HG03439 (cell line): ENCODE data around the gene OR1K1.
"Not testable (repeated sequence)": the region's sequence is repeated elsewhere in the genome, so short reads cannot be mapped to it uniquely, and the experiment has no call there.

Experiments used
- ATAC-seq: cut with Tn5 transposase; IDR thresholded peaks from one replicate; pipeline ENCODE4 v1.9.1; 2021; ENCODE audit warnings: mild to moderate bottlenecking, moderate library complexity; ENCODE audit not compliant: unreplicated experiment

Gene OR1K1

DNA sequence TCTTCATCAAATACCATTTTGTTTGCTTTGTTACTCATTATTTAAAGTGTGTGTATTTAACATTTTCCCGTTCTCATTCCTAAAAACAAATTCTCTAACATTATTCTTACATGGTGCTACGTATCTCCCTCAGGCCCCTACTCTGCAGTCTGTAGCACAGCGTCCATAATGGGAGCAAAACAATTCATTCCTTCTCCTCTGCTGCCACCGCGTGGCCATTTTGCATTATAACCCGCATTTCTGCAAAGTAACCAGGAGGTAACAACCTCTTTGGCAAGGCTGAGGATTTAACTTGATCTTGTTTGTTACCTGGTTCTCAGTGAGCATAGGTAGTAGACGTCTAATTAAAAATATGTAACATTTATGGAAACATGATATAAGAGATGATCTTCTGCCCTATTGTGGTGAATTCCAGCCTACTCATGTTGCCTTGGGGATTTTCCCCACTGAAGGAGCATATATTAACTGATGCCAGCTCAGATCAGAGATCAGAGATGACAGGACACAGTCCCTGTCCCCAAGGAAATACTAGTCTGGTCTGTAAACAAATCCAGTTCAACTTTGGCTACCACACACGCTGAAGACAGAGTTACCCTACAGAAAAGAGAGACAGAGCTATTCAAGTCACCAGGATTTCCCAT lies 10.5 kb downstream of the OR1K1 start:
- ATAC-seq: peak; percentile 84

- ATAC-seq: no peak
Measured at GRCh38 chr9:122812736-122813135, 12.8 kb downstream of the OR1K1 start.

DNA sequence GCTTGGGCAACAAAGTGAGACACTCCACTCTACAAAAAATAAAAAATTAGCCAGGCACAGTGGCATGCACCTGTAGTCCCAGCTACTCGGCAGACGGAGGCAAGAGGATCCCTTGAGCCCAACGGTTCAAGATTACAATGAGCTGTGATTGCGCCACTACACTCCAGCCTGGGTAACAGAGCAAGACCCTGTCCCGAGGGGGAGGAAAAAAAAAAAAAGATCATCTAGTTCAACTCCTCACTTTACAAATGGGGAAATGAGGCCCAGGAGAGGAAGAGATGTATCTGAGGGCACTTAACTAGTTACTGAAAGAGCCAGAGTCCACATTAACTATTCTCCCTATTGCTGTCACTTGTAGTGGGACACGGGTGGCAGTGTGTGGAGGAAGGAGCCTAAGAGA lies 14.6 kb downstream of the OR1K1 start:
- ATAC-seq: no peak

DNA sequence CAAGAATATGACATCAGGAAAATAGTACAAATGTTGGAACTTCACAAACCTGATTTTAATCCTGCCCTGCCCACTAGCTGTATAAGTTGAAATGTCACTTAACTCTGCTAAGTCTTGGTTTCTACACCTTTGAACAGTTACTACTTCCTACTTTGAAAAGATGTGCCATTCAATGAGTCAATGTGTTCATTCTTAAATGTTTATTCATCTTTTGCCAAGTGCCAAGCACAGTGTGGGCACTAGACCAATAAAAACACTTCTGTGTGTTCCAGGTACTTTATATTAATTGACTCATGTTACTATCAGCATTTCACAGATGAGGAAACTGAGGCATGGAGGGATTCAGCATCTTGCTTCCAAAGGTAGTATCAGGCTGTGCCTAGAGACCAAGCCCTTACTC lies 15.6 kb downstream of the OR1K1 start:
- no peak for ATAC-seq

DNA sequence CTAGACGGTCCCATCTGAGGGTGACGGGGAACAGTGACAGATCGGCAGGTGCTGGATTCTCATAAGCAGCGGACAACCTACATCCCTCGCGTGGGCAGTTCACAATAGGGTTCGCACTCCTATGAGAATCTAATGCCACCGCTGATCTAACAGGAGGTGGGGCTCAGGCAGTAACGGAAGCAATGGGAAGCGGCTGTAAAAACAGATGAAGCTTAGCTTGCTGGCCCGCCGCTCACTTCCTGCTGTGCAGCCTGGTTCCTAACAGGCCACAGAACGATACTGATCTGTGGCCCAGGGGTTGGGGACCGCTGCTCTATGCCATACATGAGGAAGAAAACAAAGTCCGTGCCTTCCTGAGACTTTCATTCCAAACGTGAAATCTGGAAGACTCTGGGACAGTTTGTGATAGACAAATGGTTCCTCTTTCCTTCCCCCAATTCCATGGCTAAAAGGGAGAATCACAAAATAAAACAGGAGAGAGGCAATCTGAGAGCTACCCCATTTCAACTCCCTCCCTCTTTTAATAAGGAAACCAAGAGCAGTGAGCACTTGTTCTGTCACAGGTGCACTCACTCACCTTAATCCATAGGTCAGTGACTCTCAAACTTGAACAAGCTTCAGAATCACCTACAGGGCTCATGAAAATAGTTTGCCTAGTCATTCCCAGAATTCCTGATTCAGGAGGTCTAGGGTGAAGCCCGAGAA lies 16.4 kb downstream of the OR1K1 start:
- no peak for ATAC-seq

DNA sequence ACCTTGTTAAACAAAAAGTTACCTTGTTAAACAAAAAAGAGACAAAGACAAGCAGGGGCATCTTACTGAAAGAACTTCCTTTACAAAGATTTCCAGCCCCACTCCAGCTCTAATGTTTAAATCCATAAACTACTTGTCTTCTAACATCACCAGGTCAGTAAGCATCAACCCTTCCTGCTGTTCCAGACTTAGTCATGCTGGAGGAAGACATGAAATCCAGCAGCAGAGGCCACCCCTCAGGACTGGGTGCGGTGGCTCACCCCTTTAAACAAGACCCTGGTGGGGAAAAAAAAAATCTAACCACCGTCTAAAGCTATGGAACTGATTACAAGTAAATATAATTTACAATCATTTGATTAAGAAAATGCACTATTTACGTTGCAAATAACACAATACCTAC lies 19.4 kb downstream of the OR1K1 start:
- ATAC-seq: no peak

DNA sequence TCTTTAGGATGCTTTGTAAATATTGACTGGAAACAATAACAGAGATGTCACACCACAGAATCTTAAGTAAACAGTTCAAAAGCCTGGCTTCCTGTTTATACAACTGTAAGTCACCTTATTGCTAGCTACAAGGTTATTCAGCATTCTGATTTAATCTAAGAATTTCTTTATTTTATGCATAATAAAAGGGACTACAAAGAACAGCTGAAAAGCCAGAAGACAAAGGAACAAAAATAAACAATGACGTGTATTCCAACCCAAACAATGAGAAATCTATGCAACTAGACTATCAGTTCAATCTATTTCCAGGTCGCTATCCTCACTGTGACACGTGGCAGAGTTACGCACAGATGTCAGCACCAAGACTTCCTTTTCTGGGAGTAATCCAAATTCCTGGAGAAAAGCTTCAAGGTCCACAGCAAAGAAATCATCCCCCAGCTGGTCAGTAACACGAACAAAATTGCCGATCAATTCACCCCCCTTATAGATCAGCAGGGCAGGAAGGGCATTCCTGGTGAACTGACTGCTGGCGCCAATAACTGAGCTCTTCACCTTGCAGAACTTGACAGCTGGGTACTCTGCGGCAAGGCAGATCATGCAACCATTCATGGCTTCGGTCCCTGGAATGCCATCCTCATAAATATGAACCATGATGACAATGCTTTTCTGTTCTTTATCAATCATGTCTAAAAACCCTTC lies 20.0 kb downstream of the OR1K1 start:
- ATAC-seq: no peak

- ATAC-seq: no peak
Measured at GRCh38 chr9:122820490-122820845, 20.5 kb downstream of the OR1K1 start.

- ATAC-seq: no peak
Measured at GRCh38 chr9:122821278-122821943, 21.5 kb downstream of the OR1K1 start.

GRCh38 chr9:122822056-122822455 lies 22.1 kb downstream of the OR1K1 start:
- ATAC-seq: no peak

DNA sequence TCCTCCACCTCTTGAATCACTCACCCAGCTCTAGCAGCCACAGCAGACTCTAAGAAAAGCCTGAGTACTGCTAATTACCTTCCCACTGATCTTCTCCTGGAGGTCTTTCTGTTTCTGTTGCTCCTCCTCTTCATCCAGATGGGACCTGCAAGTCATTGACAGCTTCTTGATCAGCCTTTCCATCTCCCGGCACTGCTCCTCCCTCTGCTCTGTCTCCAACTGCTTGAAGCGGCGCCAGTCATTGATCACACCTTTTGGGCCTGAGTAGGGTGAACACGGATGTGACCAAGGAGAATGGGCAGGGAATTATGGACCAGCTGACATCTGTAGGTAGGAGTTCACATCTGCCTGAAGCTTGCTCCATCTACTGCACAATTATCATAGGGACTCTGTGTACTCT lies 23.0 kb downstream of the OR1K1 start:
- ATAC-seq: no peak

DNA sequence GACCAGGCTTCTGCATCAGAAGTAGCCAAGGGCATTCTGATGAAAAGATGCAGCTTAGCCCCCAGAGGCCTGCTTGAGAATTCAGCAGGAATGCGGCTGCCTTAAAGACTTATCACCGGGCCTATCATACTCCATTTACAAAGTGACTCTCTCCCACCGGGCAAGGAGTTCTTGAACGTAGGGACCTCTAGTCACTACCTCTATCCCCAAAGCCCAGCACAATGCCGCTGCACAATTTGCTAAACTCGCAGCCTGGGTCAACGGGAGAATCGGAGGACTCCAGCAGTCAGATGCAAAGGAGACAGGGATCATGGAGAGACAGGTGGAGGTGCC lies 27.8 kb downstream of the OR1K1 start:
- ATAC-seq: peak; percentile 10

GRCh38 chr9:122828965-122829284 lies 29.0 kb downstream of the OR1K1 start:
- ATAC-seq: not testable (repeated sequence)

DNA sequence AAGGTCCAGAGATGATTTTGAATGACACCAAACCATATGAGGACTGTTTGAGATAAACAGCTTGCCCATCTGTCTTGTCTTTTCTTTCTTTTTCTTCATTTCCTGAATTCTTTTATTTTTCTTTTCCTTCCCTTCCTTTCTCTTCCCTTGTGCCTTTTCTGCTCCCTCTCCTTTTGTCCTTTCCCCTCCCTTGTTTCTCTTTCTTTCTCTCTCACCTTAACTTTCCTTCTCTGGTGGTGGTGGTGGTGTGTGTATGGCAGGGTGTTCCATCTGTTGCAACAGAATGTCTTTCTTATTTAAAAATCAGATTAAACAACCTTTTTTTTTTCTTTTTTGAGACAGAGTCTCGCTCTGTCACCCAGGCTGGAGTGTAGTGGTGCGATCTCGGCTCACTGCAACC lies 32.3 kb downstream of the OR1K1 start:
- ATAC-seq: no peak

GRCh38 chr9:122835313-122835731 lies 35.4 kb downstream of the OR1K1 start:
- no peak for ATAC-seq

DNA sequence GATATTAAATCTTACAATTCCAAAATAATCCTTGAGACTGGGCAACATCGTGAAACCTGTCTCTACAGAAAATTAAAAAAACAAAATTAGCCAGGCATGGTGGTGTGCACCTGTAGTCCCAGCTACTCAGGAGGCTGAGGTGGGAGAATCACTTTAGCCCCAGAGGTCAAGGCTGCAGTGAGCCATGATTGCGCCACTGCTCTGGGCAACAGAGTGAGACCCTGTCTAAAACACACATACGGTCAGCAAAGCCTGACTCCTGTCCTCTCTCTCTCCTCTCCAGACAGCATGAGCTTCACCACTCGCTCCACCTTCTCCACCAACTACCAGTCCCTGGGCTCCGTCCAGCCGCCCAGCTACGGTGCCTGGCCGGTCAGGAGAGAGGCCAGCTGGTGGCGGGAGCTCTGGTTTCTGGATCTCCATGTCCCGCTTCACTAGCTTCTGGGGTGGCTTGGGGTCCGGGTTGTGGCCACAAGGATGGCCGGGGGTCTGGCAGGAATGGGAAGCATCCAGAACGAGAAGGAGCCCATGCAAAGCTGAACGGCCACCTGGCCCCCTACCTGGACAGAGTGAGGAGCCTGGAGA lies 37.4 kb downstream of the OR1K1 start:
- ATAC-seq: no peak

GRCh38 chr9:122838441-122838840 lies 38.5 kb downstream of the OR1K1 start:
- not testable (repeated sequence) for ATAC-seq

GRCh38 chr9:122841501-122841900 lies 41.6 kb downstream of the OR1K1 start:
- ATAC-seq: no peak

- ATAC-seq: no peak
Measured at GRCh38 chr9:122844137-122844536, 44.2 kb downstream of the OR1K1 start.

- no peak for ATAC-seq
Measured at GRCh38 chr9:122845116-122845515, 45.2 kb downstream of the OR1K1 start.

DNA sequence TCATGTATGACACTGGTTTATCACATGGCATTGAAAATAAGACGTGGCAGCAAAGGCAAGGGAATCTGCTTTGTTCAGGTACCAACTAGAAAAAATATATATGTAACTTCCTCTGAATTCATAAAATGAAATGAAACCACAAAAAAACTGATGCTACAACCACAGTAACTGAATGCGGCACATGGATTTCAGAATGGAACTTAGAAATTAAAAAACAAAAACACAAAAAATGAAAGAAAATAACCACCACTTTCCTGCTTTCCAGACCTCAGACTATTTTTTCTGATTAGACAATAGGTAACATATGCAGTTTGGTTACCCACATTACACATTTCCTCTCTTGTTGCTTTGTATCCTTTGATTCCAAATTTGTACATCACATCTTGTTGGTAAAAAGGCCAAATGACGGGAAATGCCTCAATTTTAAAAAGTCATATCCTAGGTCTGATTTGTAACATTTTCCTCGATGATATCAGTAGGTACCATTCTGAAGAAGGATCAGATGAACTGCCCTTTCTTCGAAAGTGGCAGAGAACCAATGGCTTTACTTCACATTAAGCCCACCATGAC lies 46.5 kb downstream of the OR1K1 start:
- no peak for ATAC-seq
